Measurements from ENCODE around the gene PRH1.

PRH1 gene

GRCh38 chr12:10884086-10884725 is at the start of gene PRH1:
TSS of gene PRH1 (minus strand) at chr12:10884255. CDS start at chr12:10884217, 38 bp downstream.
- no peaks in the 10 kb centered on the region for H3K9me3 Mint-ChIP-seq
- no peak for ATAC-seq
- peaks cover 37% of the 10 kb centered on the region for H3K36me3 Mint-ChIP-seq
- H3K4me3 Mint-ChIP-seq = no peak within 1 kb of the TSS
- no peaks in the 10 kb centered on the region for H3K27me3 Mint-ChIP-seq
- H3K27ac Mint-ChIP-seq = no peak within 1 kb of the TSS
- H3K4me1 Mint-ChIP-seq = no peaks in the 10 kb centered on the region

GRCh38 chr12:10928746-10929286 is 44.8 kb upstream of the PRH1 start, which contains the start of gene PRH2:
TSS of gene PRH2 (plus strand) at chr12:10929236. CDS start at chr12:10929274, 38 bp downstream.
- no peaks in the 10 kb centered on the region for H3K27me3 Mint-ChIP-seq

GRCh38 chr12:10926269-10926668 is 42.2 kb upstream of the PRH1 start:
- Mint-ChIP-seq H3K9me3 (no peaks in the 10 kb centered on the region), H3K4me1 (no peaks in the 10 kb centered on the region), H3K36me3 (peaks cover 20% of the 10 kb centered on the region), H3K27ac (no peak overlapping the region), H3K27me3 (no peaks in the 10 kb centered on the region), H3K4me3 (no peak overlapping the region)
- ATAC-seq = no peak

More at GRCh38 chr12:10928746-10929286, 44.8 kb upstream of the PRH1 start, which contains the start of gene PRH2:
- Mint-ChIP-seq H3K4me3 (no peak within 1 kb of the TSS), H3K36me3 (peaks cover 20% of the 10 kb centered on the region), H3K27ac (no peak within 1 kb of the TSS), H3K9me3 (no peaks in the 10 kb centered on the region), H3K4me1 (no peaks in the 10 kb centered on the region)
- no peak for ATAC-seq

GRCh38 chr12:10919809-10920208 is 35.8 kb upstream of the PRH1 start:
- H3K9me3 Mint-ChIP-seq = no peaks in the 10 kb centered on the region

GRCh38 chr12:10910380-10910779 is 26.3 kb upstream of the PRH1 start:
- Mint-ChIP-seq H3K27ac (no peak overlapping the region), H3K4me3 (no peak overlapping the region), H3K36me3 (peaks cover 13% of the 10 kb centered on the region), H3K9me3 (peaks cover under 1% of the 10 kb centered on the region), H3K27me3 (no peaks in the 10 kb centered on the region), H3K4me1 (no peaks in the 10 kb centered on the region)
- ATAC-seq = no peak

More at GRCh38 chr12:10919809-10920208, 35.8 kb upstream of the PRH1 start:
- Mint-ChIP-seq H3K27ac (no peak overlapping the region), H3K27me3 (no peaks in the 10 kb centered on the region), H3K36me3 (peaks cover 4% of the 10 kb centered on the region), H3K4me3 (no peak overlapping the region), H3K4me1 (no peaks in the 10 kb centered on the region)
- no peak for ATAC-seq

- peaks cover 22% of the 10 kb centered on the region for H3K36me3 Mint-ChIP-seq
- no peak within 1 kb of the TSS for H3K4me3 Mint-ChIP-seq
- no peaks in the 10 kb centered on the region for H3K4me1 Mint-ChIP-seq
- no peak for ATAC-seq
- no peak within 1 kb of the TSS for H3K27ac Mint-ChIP-seq
- no peaks in the 10 kb centered on the region for H3K27me3 Mint-ChIP-seq
- peaks cover 8% of the 10 kb centered on the region for H3K9me3 Mint-ChIP-seq
Observed at GRCh38 chr12:10909462-10909861, 25.4 kb upstream of the PRH1 start, which contains the start of gene TAS2R13. TSS of gene TAS2R13 (minus strand) at chr12:10909562. CDS start at chr12:10909298, 264 bp downstream.

- Mint-ChIP-seq H3K9me3 (peaks cover 10% of the 10 kb centered on the region), H3K27ac (no peak overlapping the region), H3K4me1 (no peaks in the 10 kb centered on the region), H3K36me3 (peaks cover 53% of the 10 kb centered on the region), H3K27me3 (no peaks in the 10 kb centered on the region), H3K4me3 (no peak overlapping the region)
- ATAC-seq = no peak
Observed at GRCh38 chr12:10904686-10905085, 20.6 kb upstream of the PRH1 start.

GRCh38 chr12:10901427-10901826 is 17.4 kb upstream of the PRH1 start:
- Mint-ChIP-seq H3K27me3 (no peaks in the 10 kb centered on the region), H3K4me1 (no peaks in the 10 kb centered on the region), H3K27ac (no peak overlapping the region), H3K4me3 (no peak overlapping the region), H3K9me3 (peaks cover 13% of the 10 kb centered on the region), H3K36me3 (peaks cover 55% of the 10 kb centered on the region)
- ATAC-seq = no peak

- Mint-ChIP-seq H3K27me3 (no peaks in the 10 kb centered on the region), H3K36me3 (peaks cover 55% of the 10 kb centered on the region), H3K9me3 (peaks cover 13% of the 10 kb centered on the region), H3K4me1 (no peaks in the 10 kb centered on the region), H3K27ac (no peak overlapping the region), H3K4me3 (no peak overlapping the region)
- no peak for ATAC-seq
Observed at GRCh38 chr12:10900972-10901371, 16.9 kb upstream of the PRH1 start.

GRCh38 chr12:10900530-10900929 is 16.5 kb upstream of the PRH1 start:
- Mint-ChIP-seq H3K9me3 (peaks cover 13% of the 10 kb centered on the region), H3K27ac (no peak overlapping the region), H3K36me3 (peaks cover 55% of the 10 kb centered on the region), H3K4me1 (no peaks in the 10 kb centered on the region), H3K4me3 (no peak overlapping the region), H3K27me3 (no peaks in the 10 kb centered on the region)
- ATAC-seq = no peak

- H3K9me3 Mint-ChIP-seq = peaks cover 2% of the 10 kb centered on the region
- no peak overlapping the region for H3K27ac Mint-ChIP-seq
- ATAC-seq = no peak
- no peaks in the 10 kb centered on the region for H3K4me1 Mint-ChIP-seq
- H3K36me3 Mint-ChIP-seq = peaks cover 44% of the 10 kb centered on the region
- no peaks in the 10 kb centered on the region for H3K27me3 Mint-ChIP-seq
- H3K4me3 Mint-ChIP-seq = no peak overlapping the region
Observed at GRCh38 chr12:10896854-10897253, 12.8 kb upstream of the PRH1 start.

- no peaks in the 10 kb centered on the region for H3K9me3 Mint-ChIP-seq
- H3K27ac Mint-ChIP-seq = no peak overlapping the region
- H3K27me3 Mint-ChIP-seq = no peaks in the 10 kb centered on the region
- no peak overlapping the region for H3K4me3 Mint-ChIP-seq
- ATAC-seq = no peak
- no peaks in the 10 kb centered on the region for H3K4me1 Mint-ChIP-seq
- H3K36me3 Mint-ChIP-seq = peaks cover 30% of the 10 kb centered on the region
Observed at GRCh38 chr12:10891937-10892336, 7.9 kb upstream of the PRH1 start.

- no peak for ATAC-seq
- Mint-ChIP-seq H3K9me3 (no peaks in the 10 kb centered on the region), H3K27ac (no peak overlapping the region), H3K27me3 (no peaks in the 10 kb centered on the region), H3K36me3 (peaks cover 23% of the 10 kb centered on the region), H3K4me1 (no peaks in the 10 kb centered on the region), H3K4me3 (no peak overlapping the region)
Observed at GRCh38 chr12:10889226-10889625, 5.2 kb upstream of the PRH1 start.

GRCh38 chr12:10873378-10873777 is 10.7 kb downstream of the PRH1 start:
- H3K4me3 Mint-ChIP-seq = no peak overlapping the region
- ATAC-seq = no peak
- peaks cover 62% of the 10 kb centered on the region for H3K36me3 Mint-ChIP-seq
- H3K27ac Mint-ChIP-seq = no peak overlapping the region
- peaks cover 9% of the 10 kb centered on the region for H3K9me3 Mint-ChIP-seq
- H3K27me3 Mint-ChIP-seq = no peaks in the 10 kb centered on the region
- H3K4me1 Mint-ChIP-seq = no peaks in the 10 kb centered on the region

GRCh38 chr12:10867381-10867780 is 16.7 kb downstream of the PRH1 start:
- Mint-ChIP-seq H3K27ac (no peak overlapping the region), H3K27me3 (no peaks in the 10 kb centered on the region), H3K4me3 (no peak overlapping the region), H3K4me1 (no peaks in the 10 kb centered on the region), H3K9me3 (peaks cover 8% of the 10 kb centered on the region), H3K36me3 (peaks cover 74% of the 10 kb centered on the region)
- ATAC-seq = no peak
